ENCODE measurements around the gene PFN2. TPM values are rescaled to one million over a fixed set of nuclear protein-coding genes. Genes with fewer than 3 reads are reported as not detected.
A peak's percentile ranks its signal among the peaks of the same experiment; 100 is the strongest.
"Not testable (repeated sequence)": the region's sequence is repeated elsewhere in the genome, so short reads cannot be mapped to it uniquely, and the experiment has no call there.

The PFN2 gene
- polyA plus RNA-seq, 1 donor: 124 TPM

DNA sequence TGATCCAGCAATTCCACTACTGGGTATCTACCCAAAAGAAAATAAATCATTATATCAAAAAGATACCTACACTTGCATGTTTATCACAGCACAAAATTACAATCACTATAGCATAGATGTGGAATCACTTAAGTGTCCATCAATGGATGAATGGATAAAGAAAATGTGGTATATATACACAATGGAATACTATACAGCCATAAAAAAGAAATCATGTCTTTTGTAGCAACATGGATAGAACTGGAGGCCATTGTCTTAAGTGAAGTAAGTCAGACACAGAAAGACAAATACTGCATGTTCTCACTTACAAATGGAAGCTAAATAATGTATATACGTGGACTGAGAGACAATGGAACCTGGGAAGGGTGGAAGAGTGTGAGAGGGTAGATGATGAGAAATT, 28.3 kb upstream of the PFN2 start:
- peaks cover 4% of the 10 kb centered on the region for H3K9me3 ChIP-seq (ENCODE audit: control insufficient read depth, low read depth, low read length)
- H3K4me3 ChIP-seq (ENCODE audit: low read length): no peak overlapping the region
- WGBS (ENCODE audit: insufficient coverage, low lambda C conversion rate): 100% methylated on average over 1 of the region's 1 CpG
- DNase-seq: no peak
- no peak overlapping the region for H3K27ac ChIP-seq (ENCODE audit: low read length)
- peaks cover 2% of the 10 kb centered on the region for H3K27me3 ChIP-seq (ENCODE audit: control insufficient read depth, insufficient read depth, low read length)
- no peaks in the 10 kb centered on the region for H3K4me1 ChIP-seq (ENCODE audit: control insufficient read depth, insufficient read depth, low read length)
- no peaks in the 10 kb centered on the region for H3K36me3 ChIP-seq (ENCODE audit: control insufficient read depth, insufficient read depth, low read length)

DNA sequence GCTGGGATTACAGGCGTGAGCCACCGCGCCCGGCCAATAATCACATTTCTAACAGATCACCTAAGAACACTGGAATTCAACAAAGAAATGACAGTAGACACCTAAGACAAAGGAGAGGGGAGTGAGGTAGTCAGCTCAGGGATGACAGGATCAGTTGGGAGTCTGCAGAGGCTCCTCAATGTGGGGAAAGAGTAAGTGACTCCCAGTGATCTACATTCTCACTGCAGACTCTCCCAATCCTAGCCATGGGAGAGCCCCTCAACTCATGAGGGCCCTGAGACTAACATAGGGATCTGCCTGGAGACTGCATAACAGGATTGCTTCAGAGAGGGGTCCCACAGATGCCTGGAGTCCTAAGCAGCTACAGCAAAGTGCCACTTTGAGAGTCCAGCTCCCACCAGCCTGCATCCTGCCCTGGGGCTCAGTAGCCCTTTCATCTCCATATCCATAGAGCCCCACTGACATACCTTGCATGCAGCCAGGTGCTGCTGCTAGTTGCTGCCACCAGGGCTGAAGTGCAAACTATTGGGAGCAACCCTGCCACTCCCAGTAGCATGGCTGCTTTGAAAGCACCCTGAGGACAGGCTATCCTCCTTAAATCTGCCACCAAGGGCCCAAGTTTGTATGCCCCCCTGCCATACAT, 21.8 kb upstream of the PFN2 start:
- Histone ChIP-seq H3K27ac (ENCODE audit: low read length) (no peak overlapping the region), H3K4me3 (ENCODE audit: low read length) (no peak overlapping the region), H3K9me3 (ENCODE audit: control insufficient read depth, low read depth, low read length) (peaks cover 4% of the 10 kb centered on the region), H3K27me3 (ENCODE audit: control insufficient read depth, insufficient read depth, low read length) (no peaks in the 10 kb centered on the region), H3K4me1 (ENCODE audit: control insufficient read depth, insufficient read depth, low read length) (no peaks in the 10 kb centered on the region), H3K36me3 (ENCODE audit: control insufficient read depth, insufficient read depth, low read length) (no peaks in the 10 kb centered on the region)
- DNase-seq: no peak
- no CpG with 5 or more reads among the region's 4 CpGs for WGBS (ENCODE audit: insufficient coverage, low lambda C conversion rate)

DNA sequence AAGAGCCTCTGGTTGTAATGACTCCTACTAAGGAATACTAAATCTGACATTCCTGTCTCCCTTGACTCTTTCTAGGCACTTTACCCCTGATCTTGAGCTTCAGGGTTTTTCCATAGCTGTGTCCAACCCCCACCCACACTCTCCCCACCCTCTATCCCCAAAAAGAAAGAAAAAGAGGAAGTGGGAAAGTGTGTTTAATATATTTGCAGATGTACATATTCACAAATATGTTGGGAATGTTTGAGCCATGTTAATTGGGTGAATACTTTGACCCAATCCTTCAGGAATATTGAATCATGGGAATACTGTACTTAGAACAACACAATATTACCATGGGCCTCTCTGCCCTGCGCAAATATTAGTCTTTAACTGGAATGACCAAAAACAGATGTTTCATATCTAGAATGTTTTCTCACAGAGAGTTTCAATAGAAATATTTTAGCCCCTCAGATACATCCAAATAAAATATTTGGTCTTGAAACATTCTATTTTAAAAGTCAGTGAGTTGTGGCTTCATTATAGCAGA, 19.8 kb upstream of the PFN2 start:
- Histone ChIP-seq H3K27me3 (ENCODE audit: control insufficient read depth, insufficient read depth, low read length) (no peaks in the 10 kb centered on the region), H3K4me1 (ENCODE audit: control insufficient read depth, insufficient read depth, low read length) (no peaks in the 10 kb centered on the region), H3K9me3 (ENCODE audit: control insufficient read depth, low read depth, low read length) (peaks cover 4% of the 10 kb centered on the region), H3K36me3 (ENCODE audit: control insufficient read depth, insufficient read depth, low read length) (no peaks in the 10 kb centered on the region), H3K27ac (ENCODE audit: low read length) (no peak overlapping the region), H3K4me3 (ENCODE audit: low read length) (no peak overlapping the region)
- WGBS (ENCODE audit: insufficient coverage, low lambda C conversion rate): 60% methylated on average over 1 of the region's 1 CpG
- DNase-seq: no peak

DNA sequence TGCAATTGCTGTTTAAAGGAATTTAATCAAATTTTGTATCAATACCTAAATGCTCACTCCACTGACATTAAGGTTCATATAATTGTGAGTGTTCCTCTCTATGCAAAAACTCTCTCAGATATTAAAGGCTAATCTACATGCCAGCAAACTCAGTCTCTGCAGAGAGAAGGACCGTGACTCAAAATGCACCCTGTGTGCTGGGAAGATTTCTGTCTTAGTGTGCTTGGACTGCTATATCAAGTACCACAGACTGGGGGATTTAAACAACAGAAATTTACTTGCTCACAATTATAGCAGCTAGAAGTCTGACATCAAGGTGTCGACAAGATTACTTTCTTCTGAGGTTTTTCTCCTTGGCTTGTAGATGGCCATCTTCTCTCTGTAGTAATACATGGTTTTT, 18.6 kb upstream of the PFN2 start:
- no peak overlapping the region for H3K4me3 ChIP-seq (ENCODE audit: low read length)
- no peaks in the 10 kb centered on the region for H3K4me1 ChIP-seq (ENCODE audit: control insufficient read depth, insufficient read depth, low read length)
- H3K27ac ChIP-seq (ENCODE audit: low read length): no peak overlapping the region
- no peaks in the 10 kb centered on the region for H3K27me3 ChIP-seq (ENCODE audit: control insufficient read depth, insufficient read depth, low read length)
- no CpG with 5 or more reads among the region's 2 CpGs for WGBS (ENCODE audit: insufficient coverage, low lambda C conversion rate)
- DNase-seq: no peak
- H3K9me3 ChIP-seq (ENCODE audit: control insufficient read depth, low read depth, low read length): peaks cover 2% of the 10 kb centered on the region
- no peaks in the 10 kb centered on the region for H3K36me3 ChIP-seq (ENCODE audit: control insufficient read depth, insufficient read depth, low read length)

GRCh38 chr3:149983628-149984027, 12.9 kb upstream of the PFN2 start:
- DNase-seq: no peak
- no peaks in the 10 kb centered on the region for H3K4me1 ChIP-seq (ENCODE audit: control insufficient read depth, insufficient read depth, low read length)
- no CpG with 5 or more reads among the region's 4 CpGs for WGBS (ENCODE audit: insufficient coverage, low lambda C conversion rate)
- no peak overlapping the region for H3K4me3 ChIP-seq (ENCODE audit: low read length)
- no peaks in the 10 kb centered on the region for H3K36me3 ChIP-seq (ENCODE audit: control insufficient read depth, insufficient read depth, low read length)
- no peak overlapping the region for H3K27ac ChIP-seq (ENCODE audit: low read length)
- no peaks in the 10 kb centered on the region for H3K27me3 ChIP-seq (ENCODE audit: control insufficient read depth, insufficient read depth, low read length)
- no peaks in the 10 kb centered on the region for H3K9me3 ChIP-seq (ENCODE audit: control insufficient read depth, low read depth, low read length)

DNA sequence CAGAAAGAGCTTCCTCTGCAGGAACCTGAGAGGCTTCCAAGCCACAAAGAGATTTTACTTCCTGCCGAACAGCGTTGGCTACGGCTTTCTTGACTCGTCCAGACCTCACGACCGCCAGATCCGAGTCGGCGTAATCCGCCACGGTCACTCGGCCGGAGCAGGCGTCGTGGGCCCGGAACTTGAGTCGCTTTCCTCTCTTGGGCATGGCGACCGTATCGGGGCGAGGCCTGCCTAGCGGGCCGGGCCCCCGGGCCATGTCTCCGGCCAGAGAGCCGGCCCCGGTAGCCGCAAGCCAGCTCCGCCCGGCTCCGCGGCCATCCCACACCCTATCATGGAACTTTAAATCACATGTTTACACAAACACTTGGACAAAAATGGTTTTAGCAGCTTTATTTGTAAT, 12.4 kb upstream of the PFN2 start:
- H3K9me3 ChIP-seq (ENCODE audit: control insufficient read depth, low read depth, low read length); H3K27me3 ChIP-seq (ENCODE audit: control insufficient read depth, insufficient read depth, low read length); H3K27ac ChIP-seq (ENCODE audit: low read length); H3K36me3 ChIP-seq (ENCODE audit: control insufficient read depth, insufficient read depth, low read length); H3K4me1 ChIP-seq (ENCODE audit: control insufficient read depth, insufficient read depth, low read length); DNase-seq; H3K4me3 ChIP-seq (ENCODE audit: low read length): not testable (repeated sequence)
- WGBS (ENCODE audit: insufficient coverage, low lambda C conversion rate): no CpG with 5 or more reads among the region's 32 CpGs

- H3K27me3 ChIP-seq (ENCODE audit: control insufficient read depth, insufficient read depth, low read length); H3K9me3 ChIP-seq (ENCODE audit: control insufficient read depth, low read depth, low read length); DNase-seq; H3K4me1 ChIP-seq (ENCODE audit: control insufficient read depth, insufficient read depth, low read length); H3K27ac ChIP-seq (ENCODE audit: low read length); H3K4me3 ChIP-seq (ENCODE audit: low read length); H3K36me3 ChIP-seq (ENCODE audit: control insufficient read depth, insufficient read depth, low read length): not testable (repeated sequence)
- no CpG with 5 or more reads among the region's 10 CpGs for WGBS (ENCODE audit: insufficient coverage, low lambda C conversion rate)
Observed at GRCh38 chr3:149981979-149982378, 11.3 kb upstream of the PFN2 start.

GRCh38 chr3:149977386-149977785, 6.7 kb upstream of the PFN2 start:
- DNase-seq: no peak
- Histone ChIP-seq H3K36me3 (ENCODE audit: control insufficient read depth, insufficient read depth, low read length) (no peaks in the 10 kb centered on the region), H3K4me1 (ENCODE audit: control insufficient read depth, insufficient read depth, low read length) (no peaks in the 10 kb centered on the region), H3K27me3 (ENCODE audit: control insufficient read depth, insufficient read depth, low read length) (no peaks in the 10 kb centered on the region), H3K27ac (ENCODE audit: low read length) (no peak overlapping the region), H3K9me3 (ENCODE audit: control insufficient read depth, low read depth, low read length) (no peaks in the 10 kb centered on the region), H3K4me3 (ENCODE audit: low read length) (no peak overlapping the region)
- no CpG with 5 or more reads among the region's 2 CpGs for WGBS (ENCODE audit: insufficient coverage, low lambda C conversion rate)

- H3K27ac ChIP-seq (ENCODE audit: low read length): no peak overlapping the region
- no peaks in the 10 kb centered on the region for H3K36me3 ChIP-seq (ENCODE audit: control insufficient read depth, insufficient read depth, low read length)
- no peaks in the 10 kb centered on the region for H3K9me3 ChIP-seq (ENCODE audit: control insufficient read depth, low read depth, low read length)
- no peaks in the 10 kb centered on the region for H3K4me1 ChIP-seq (ENCODE audit: control insufficient read depth, insufficient read depth, low read length)
- DNase-seq: no peak
- no peak overlapping the region for H3K4me3 ChIP-seq (ENCODE audit: low read length)
- no peaks in the 10 kb centered on the region for H3K27me3 ChIP-seq (ENCODE audit: control insufficient read depth, insufficient read depth, low read length)
Observed at GRCh38 chr3:149975919-149976318, 5.2 kb upstream of the PFN2 start.

GRCh38 chr3:149971403-149972075, 844 bp upstream of the PFN2 start:
- H3K36me3 ChIP-seq (ENCODE audit: control insufficient read depth, insufficient read depth, low read length): no peaks in the 10 kb centered on the region
- peaks cover 11% of the 10 kb centered on the region for H3K4me1 ChIP-seq (ENCODE audit: control insufficient read depth, insufficient read depth, low read length)
- no peaks in the 10 kb centered on the region for H3K27me3 ChIP-seq (ENCODE audit: control insufficient read depth, insufficient read depth, low read length)
- no peaks in the 10 kb centered on the region for H3K9me3 ChIP-seq (ENCODE audit: control insufficient read depth, low read depth, low read length)
- 0% methylated on average over 3 of the region's 42 CpGs for WGBS (ENCODE audit: insufficient coverage, low lambda C conversion rate)
- peak overlapping the region; percentile 91 for H3K27ac ChIP-seq (ENCODE audit: low read length)
- peak overlapping the region; percentile 65 for H3K4me3 ChIP-seq (ENCODE audit: low read length)
- peak in 1 of 2 donors; percentile 32 for DNase-seq

Measured in large intestine (tissue), 3 donors.